H9 (cell line): ENCODE results near the gene CCDC13. TPM values are rescaled to one million over a fixed set of nuclear protein-coding genes. Genes with fewer than 3 reads are reported as not detected.

Experiments
- DNase-seq: peaks from one replicate; pipeline ENCODE4 v3.0.0-alpha.2; 2017
- H2AFZ ChIP-seq: one replicate; pipeline ENCODE4 v1.6.1; 2013; ENCODE audit warnings: mild to moderate bottlenecking, low read length, control low read depth, moderate library complexity
- H2AK5ac ChIP-seq: 2 replicates; pipeline ENCODE4 v1.6.1; 2013; ENCODE audit warnings: low read length, control low read depth, mixed read lengths; ENCODE audit not compliant: insufficient read length
- H2BK120ac ChIP-seq: one replicate; pipeline ENCODE4 v1.6.1; 2013; ENCODE audit warnings: low read depth, mild to moderate bottlenecking, low read length, control low read depth, inconsistent platforms; ENCODE audit not compliant: poor library complexity, severe bottlenecking
- H2BK12ac ChIP-seq: 2 replicates; pipeline ENCODE4 v1.6.1; 2013; ENCODE audit warnings: low read length, control low read depth, mixed read lengths, low read depth; ENCODE audit not compliant: insufficient read length
- H2BK15ac ChIP-seq: 2 replicates; pipeline ENCODE4 v1.6.1; 2013; ENCODE audit warnings: low read depth, low read length, control low read depth
- H2BK20ac ChIP-seq: one replicate; pipeline ENCODE4 v1.6.1; 2013; ENCODE audit warnings: low read depth, mild to moderate bottlenecking, low read length, control low read depth, inconsistent platforms; ENCODE audit not compliant: poor library complexity, severe bottlenecking
- H2BK5ac ChIP-seq: 2 replicates; pipeline ENCODE4 v1.6.1; 2013; ENCODE audit warnings: low read length, control low read depth, mixed read lengths; ENCODE audit not compliant: insufficient read length
- H3K14ac ChIP-seq: 2 replicates; pipeline ENCODE4 v1.6.1; 2013; ENCODE audit warnings: low read length, control low read depth; ENCODE audit not compliant: insufficient read depth
- H3K18ac ChIP-seq: 2 replicates; pipeline ENCODE4 v1.6.1; 2013; ENCODE audit warnings: low read depth, mild to moderate bottlenecking, mixed read lengths, low read length, control low read depth; ENCODE audit not compliant: insufficient read length
- H3K23ac ChIP-seq: 2 replicates; pipeline ENCODE4 v1.6.1; 2013; ENCODE audit warnings: low read length, control low read depth, mixed read lengths, low read depth; ENCODE audit not compliant: insufficient read length
- H3K23me2 ChIP-seq: 2 replicates; pipeline ENCODE4 v1.6.1; 2013; ENCODE audit warnings: low read depth, mild to moderate bottlenecking, mixed read lengths, low read length, control low read depth; ENCODE audit not compliant: insufficient read length, poor library complexity, severe bottlenecking
- H3K27ac ChIP-seq: 2 replicates; pipeline ENCODE4 v1.5.1; 2013; ENCODE audit warnings: low read length, control low read depth, mixed read lengths, low read depth; ENCODE audit not compliant: insufficient read length
- H3K27me3 ChIP-seq: 2 replicates; pipeline ENCODE4 v1.6.1; 2013; ENCODE audit warnings: low read length, control low read depth, inconsistent platforms; ENCODE audit not compliant: insufficient read depth
- H3K4ac ChIP-seq: 2 replicates; pipeline ENCODE4 v1.6.1; 2013; ENCODE audit warnings: low read depth, mild to moderate bottlenecking, control low read depth, inconsistent platforms, low read length, moderate library complexity
- H3K4me1 ChIP-seq: 2 replicates; pipeline ENCODE4 v1.6.1; 2013; ENCODE audit warnings: low read length, control low read depth, inconsistent platforms; ENCODE audit not compliant: insufficient read depth
- H3K4me2 ChIP-seq: 2 replicates; pipeline ENCODE4 v1.6.1; 2013; ENCODE audit warnings: low read length, control low read depth, mixed read lengths; ENCODE audit not compliant: insufficient read length, insufficient read depth
- H3K56ac ChIP-seq: 2 replicates; pipeline ENCODE4 v1.6.1; 2013; ENCODE audit warnings: low read depth, mild to moderate bottlenecking, mixed read lengths, low read length, control low read depth; ENCODE audit not compliant: insufficient read length
- H3K79me1 ChIP-seq: 2 replicates; pipeline ENCODE4 v1.6.1; 2013; ENCODE audit warnings: low read depth, mild to moderate bottlenecking, moderate library complexity, low read length, control low read depth, inconsistent platforms; ENCODE audit not compliant: insufficient read depth, poor library complexity, severe bottlenecking
- H3K79me2 ChIP-seq: 2 replicates; pipeline ENCODE4 v1.6.1; 2013; ENCODE audit warnings: low read length, control low read depth, inconsistent platforms; ENCODE audit not compliant: insufficient read depth
- H3K9ac ChIP-seq: 2 replicates; pipeline ENCODE4 v1.6.1; 2013; ENCODE audit warnings: low read length, control low read depth, mixed read lengths; ENCODE audit not compliant: insufficient read length; ENCODE audit errors: extremely low read depth
- H3K9me3 ChIP-seq: one replicate; pipeline ENCODE4 v1.6.1; 2013; ENCODE audit warnings: low read depth, low read length, inconsistent platforms; ENCODE audit not compliant: control insufficient read depth
- H3T11ph ChIP-seq: one replicate; pipeline ENCODE4 v1.6.1; 2013; ENCODE audit warnings: mild to moderate bottlenecking, low read length, control low read depth, inconsistent platforms
- H4K20me1 ChIP-seq: one replicate; pipeline ENCODE4 v1.6.1; 2013; ENCODE audit not compliant: control insufficient read depth, insufficient read length, insufficient read depth
- H4K5ac ChIP-seq: 2 replicates; pipeline ENCODE4 v1.6.1; 2013; ENCODE audit warnings: low read depth, mild to moderate bottlenecking, mixed read lengths, low read length, control low read depth; ENCODE audit not compliant: insufficient read length
- H4K8ac ChIP-seq: replicated peaks from 2 replicates; pipeline ENCODE4 v1.6.1; 2013; ENCODE audit warnings: low read length, control low read depth, mixed read lengths, low read depth; ENCODE audit not compliant: insufficient read length
- H4K91ac ChIP-seq: 2 replicates; pipeline ENCODE4 v1.6.1; 2013; ENCODE audit warnings: low read depth, mild to moderate bottlenecking, moderate library complexity, mixed read lengths, low read length, control low read depth; ENCODE audit not compliant: insufficient read length
- H3K27ac Mint-ChIP-seq, 3 experiments: 2 replicates in 2 of 3; 3 replicates in 1 of 3; pipeline ENCODE4 v1.8.0; 2020 to 2021; ENCODE audit warnings: mixed read lengths in 3 of 3, mild to moderate bottlenecking in 1 of 3, moderate library complexity in 1 of 3
- H3K27me3 Mint-ChIP-seq: 2 replicates; pipeline ENCODE4 v1.8.0; 2021; ENCODE audit warnings: low read depth, mild to moderate bottlenecking, moderate library complexity, mixed read lengths
- H3K36me3 Mint-ChIP-seq, 3 experiments: 2 replicates in 2 of 3; 3 replicates in 1 of 3; pipeline ENCODE4 v1.8.0; 2020 to 2021; ENCODE audit warnings: low read depth in 3 of 3, mixed read lengths in 3 of 3; ENCODE audit not compliant: insufficient read depth in 1 of 3
- H3K4me1 Mint-ChIP-seq, 2 experiments: 2 replicates each; pipeline ENCODE4 v1.8.0; 2020; ENCODE audit warnings: mixed read lengths in 2 of 2
- H3K4me3 Mint-ChIP-seq, 2 experiments: 2 replicates in 1 of 2; 3 replicates in 1 of 2; pipeline ENCODE4 v1.8.0; 2020 to 2021; ENCODE audit warnings: mild to moderate bottlenecking in 2 of 2, mixed read lengths in 2 of 2, moderate library complexity in 1 of 2
- H3K9me3 Mint-ChIP-seq, 2 experiments: 2 replicates in 1 of 2; 3 replicates in 1 of 2; pipeline ENCODE4 v1.8.0; 2020; ENCODE audit warnings: mild to moderate bottlenecking in 2 of 2, mixed read lengths in 2 of 2, moderate library complexity in 1 of 2
- CTCF ChIP-seq: fragments of 200-600 bp; sonication (generic); conservative IDR thresholded peaks from 3 replicates; pipeline ENCODE4 v1.8.0; 2021; ENCODE audit warnings: antibody characterized with exemption, mild to moderate bottlenecking
- WGBS: extraction: QIAGEN DNeasy Blood & Tissue Kit; methylation state at CpG from one replicate; pipeline ENCODE4 v1.1.7; 2013; ENCODE audit warnings: missing lambda C conversion rate, low lambda C conversion rate, mixed read lengths; ENCODE audit not compliant: insufficient read length; ENCODE audit errors: extremely low coverage; 5-methylcytosine and 5-hydroxymethylcytosine counted together
- total RNA-seq: library from RNA; stranded (reverse); gene quantifications from 2 replicates; pipeline ENCODE4 v1.2.1, GENCODE V29; 2021

Gene CCDC13
- total RNA-seq, 1 experiment from 2014 or later = not detected

GRCh38 chr3:42762046-42762724 lies 10.9 kb downstream of the CCDC13 start:
- H3K4me1 ChIP-seq = no peaks in the 10 kb centered on the region
- TF ChIP-seq CTCF = no peak
- no peak overlapping the region for H3K14ac ChIP-seq
- no peak overlapping the region for H3K18ac ChIP-seq
- no peak overlapping the region for H2BK15ac ChIP-seq
- H3K27me3 Mint-ChIP-seq = peaks cover 15% of the 10 kb centered on the region
- no peaks in the 10 kb centered on the region; a peak in 1 of 7 replicates for H3K36me3 Mint-ChIP-seq
- H3K4me1 Mint-ChIP-seq = peaks cover 22 to 26% of the 10 kb centered on the region in 2 experiments
- no peak overlapping the region for H3K27ac ChIP-seq
- H2BK120ac ChIP-seq = no peak overlapping the region
- WGBS = no CpG with 5 or more reads among the region's 6 CpGs
- H3K56ac ChIP-seq = no peak overlapping the region
- H3K4ac ChIP-seq = no peak overlapping the region
- H2BK5ac ChIP-seq = no peak overlapping the region
- no peaks in the 10 kb centered on the region for H3K9me3 Mint-ChIP-seq
- H2BK20ac ChIP-seq = no peak overlapping the region
- no peaks in the 10 kb centered on the region for H3K27me3 ChIP-seq
- H3K27ac Mint-ChIP-seq = no peak overlapping the region; a peak in 1 of 7 replicates
- H3K4me3 Mint-ChIP-seq = no peak overlapping the region; a peak in 1 of 5 replicates
- H4K8ac ChIP-seq = no peak overlapping the region
- no peaks in the 10 kb centered on the region for H3K79me2 ChIP-seq
- no peaks in the 10 kb centered on the region for H3K9me3 ChIP-seq
- H2BK12ac ChIP-seq = no peak overlapping the region
- H2AK5ac ChIP-seq = no peak overlapping the region
- no peaks in the 10 kb centered on the region for H4K20me1 ChIP-seq
- no peak overlapping the region for H4K5ac ChIP-seq
- DNase-seq = no peak
- H3K79me1 ChIP-seq = no peaks in the 10 kb centered on the region
- H3K9ac ChIP-seq = no peak overlapping the region
- H3K23ac ChIP-seq = no peak overlapping the region
- no peak overlapping the region for H3T11ph ChIP-seq
- H2AFZ ChIP-seq = no peak overlapping the region
- no peaks in the 10 kb centered on the region for H3K23me2 ChIP-seq
- H3K4me2 ChIP-seq = no peak overlapping the region
- no peak overlapping the region for H4K91ac ChIP-seq
